ENCODE data around the gene ZKSCAN8.

DNA sequence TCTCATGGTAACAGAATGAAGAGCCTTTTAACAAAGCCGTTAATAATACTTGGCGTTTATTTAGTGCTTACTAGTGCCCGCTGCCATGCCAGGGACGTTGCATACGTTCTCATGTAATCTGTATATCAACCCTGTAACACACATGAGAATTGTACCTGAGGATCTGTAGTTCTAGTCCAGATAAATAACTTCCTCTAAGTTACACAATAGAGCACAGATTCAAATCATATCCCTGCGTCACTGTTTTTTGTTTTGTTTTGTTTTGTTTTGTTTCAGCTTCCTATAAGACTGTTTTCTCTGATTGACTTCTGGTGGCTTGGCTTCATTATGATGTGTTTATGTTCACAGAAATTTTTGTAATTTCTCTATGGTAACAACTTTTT, 16.7 kb upstream of the ZKSCAN8 start:
- no peak for TF ChIP-seq EZH2phosphoT487 (conservative IDR thresholded peaks at IDR 0.05; ENCODE audit: low read length)
- TF ChIP-seq, protein P1, sequence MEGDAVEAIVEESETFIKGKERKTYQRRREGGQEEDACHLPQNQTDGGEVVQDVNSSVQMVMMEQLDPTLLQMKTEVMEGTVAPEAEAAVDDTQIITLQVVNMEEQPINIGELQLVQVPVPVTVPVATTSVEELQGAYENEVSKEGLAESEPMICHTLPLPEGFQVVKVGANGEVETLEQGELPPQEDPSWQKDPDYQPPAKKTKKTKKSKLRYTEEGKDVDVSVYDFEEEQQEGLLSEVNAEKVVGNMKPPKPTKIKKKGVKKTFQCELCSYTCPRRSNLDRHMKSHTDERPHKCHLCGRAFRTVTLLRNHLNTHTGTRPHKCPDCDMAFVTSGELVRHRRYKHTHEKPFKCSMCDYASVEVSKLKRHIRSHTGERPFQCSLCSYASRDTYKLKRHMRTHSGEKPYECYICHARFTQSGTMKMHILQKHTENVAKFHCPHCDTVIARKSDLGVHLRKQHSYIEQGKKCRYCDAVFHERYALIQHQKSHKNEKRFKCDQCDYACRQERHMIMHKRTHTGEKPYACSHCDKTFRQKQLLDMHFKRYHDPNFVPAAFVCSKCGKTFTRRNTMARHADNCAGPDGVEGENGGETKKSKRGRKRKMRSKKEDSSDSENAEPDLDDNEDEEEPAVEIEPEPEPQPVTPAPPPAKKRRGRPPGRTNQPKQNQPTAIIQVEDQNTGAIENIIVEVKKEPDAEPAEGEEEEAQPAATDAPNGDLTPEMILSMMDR (IDR thresholded peaks at IDR 0.05; ENCODE audit: insufficient read depth, low read length, poor library complexity, severe bottlenecking) = no peak
